LNCAP (cell line): ENCODE data around the gene GUK1.

Experiments used
- CTCF ChIP-seq: fragments of 450-650 bp; IDR thresholded peaks from 2 replicates; pipeline ENCODE4 v1.5.1; 2017; ENCODE audit warnings: mild to moderate bottlenecking

The GUK1 gene

GRCh38 chr1:228154670-228155571 is 14.8 kb downstream of the GUK1 start:
- TF ChIP-seq CTCF = no peak

- TF ChIP-seq CTCF = no peak
Observed at GRCh38 chr1:228155596-228156514, 15.8 kb downstream of the GUK1 start.

GRCh38 chr1:228156515-228156881 is 16.4 kb downstream of the GUK1 start:
- TF ChIP-seq CTCF = no peak

GRCh38 chr1:228156941-228157728 is 17.1 kb downstream of the GUK1 start:
- TF ChIP-seq CTCF = no peak

GRCh38 chr1:228157729-228158126 is 17.6 kb downstream of the GUK1 start:
- TF ChIP-seq CTCF = no peak

- TF ChIP-seq CTCF = no peak
Observed at GRCh38 chr1:228158151-228159007, 18.3 kb downstream of the GUK1 start.
